ENCODE results near the gene LIPJ.

The LIPJ gene

DNA sequence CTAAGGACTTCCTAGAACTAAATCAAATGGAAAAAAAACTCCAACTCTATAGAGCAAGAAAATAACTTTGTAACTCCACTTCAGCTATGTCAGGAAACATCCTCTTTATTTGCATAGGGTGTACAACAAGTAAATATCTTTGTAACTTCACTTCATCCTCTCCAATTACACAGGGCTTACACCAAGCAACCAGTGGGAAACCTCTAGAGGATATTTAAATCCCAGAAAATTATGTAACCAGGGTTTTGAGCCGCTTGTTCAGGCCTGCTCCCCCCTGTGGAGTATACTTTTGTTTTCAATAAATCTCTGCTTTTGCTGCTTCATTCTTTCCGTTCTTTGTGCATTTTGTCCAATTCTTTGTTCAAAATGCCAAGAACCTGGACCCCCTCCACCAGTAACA is 22.2 kb downstream of the LIPJ start:
- no peak for DNase-seq (ENCODE audit: insufficient read length)
- no peak for FAIRE-seq
- TF ChIP-seq POLR2A (IDR thresholded peaks at IDR 0.05; ENCODE audit: low read depth, low read length) (no peak), TAF1 (IDR thresholded peaks at IDR 0.05; ENCODE audit: borderline replicate concordance, low read depth, low read length) (no peak), POLR2AphosphoS5 (IDR thresholded peaks at IDR 0.05; ENCODE audit: low read depth, low read length) (no peak)

DNA sequence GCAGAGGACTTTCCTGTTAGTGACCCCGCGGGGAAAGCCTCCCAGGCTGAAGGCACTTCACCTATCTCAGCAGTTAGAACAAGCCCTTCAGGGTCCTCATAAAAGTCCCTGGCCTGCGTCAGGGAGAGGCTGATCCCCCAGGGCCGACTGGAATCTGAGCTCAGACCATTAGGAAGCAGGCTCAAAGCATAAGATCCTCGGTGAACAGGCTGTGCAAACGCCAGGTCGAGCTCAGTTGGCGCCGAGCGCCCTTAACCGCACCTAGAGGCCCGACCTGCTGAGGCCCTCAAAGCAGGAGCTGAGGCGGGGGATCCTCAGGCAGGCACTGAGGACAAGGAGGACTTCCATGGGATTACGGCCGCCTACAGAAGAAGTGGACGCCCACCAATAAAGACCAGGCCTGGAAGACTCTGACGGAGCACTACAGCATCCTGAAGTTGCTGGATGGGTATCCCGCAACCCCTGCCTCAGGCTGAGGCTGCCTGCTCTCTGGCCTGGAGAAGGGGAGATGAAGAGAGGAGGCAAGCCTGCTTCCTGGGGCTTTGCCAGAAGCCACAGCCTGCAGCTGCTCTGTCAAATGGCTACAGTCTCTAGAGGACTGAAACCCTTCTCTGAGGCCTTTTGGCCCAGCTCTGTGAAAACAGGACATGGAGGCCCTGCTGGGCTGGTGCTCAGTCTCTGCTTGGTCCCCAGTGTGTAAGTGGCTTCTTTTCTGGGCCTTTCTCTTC is 29.9 kb downstream of the LIPJ start:
- FAIRE-seq, result no peak
- TF ChIP-seq TAF1 (IDR thresholded peaks at IDR 0.05; ENCODE audit: borderline replicate concordance, low read depth, low read length) (no peak), POLR2AphosphoS5 (IDR thresholded peaks at IDR 0.05; ENCODE audit: low read depth, low read length) (no peak), POLR2A (IDR thresholded peaks at IDR 0.05; ENCODE audit: low read depth, low read length) (no peak)
- DNase-seq (ENCODE audit: insufficient read length), result no peak

DNA sequence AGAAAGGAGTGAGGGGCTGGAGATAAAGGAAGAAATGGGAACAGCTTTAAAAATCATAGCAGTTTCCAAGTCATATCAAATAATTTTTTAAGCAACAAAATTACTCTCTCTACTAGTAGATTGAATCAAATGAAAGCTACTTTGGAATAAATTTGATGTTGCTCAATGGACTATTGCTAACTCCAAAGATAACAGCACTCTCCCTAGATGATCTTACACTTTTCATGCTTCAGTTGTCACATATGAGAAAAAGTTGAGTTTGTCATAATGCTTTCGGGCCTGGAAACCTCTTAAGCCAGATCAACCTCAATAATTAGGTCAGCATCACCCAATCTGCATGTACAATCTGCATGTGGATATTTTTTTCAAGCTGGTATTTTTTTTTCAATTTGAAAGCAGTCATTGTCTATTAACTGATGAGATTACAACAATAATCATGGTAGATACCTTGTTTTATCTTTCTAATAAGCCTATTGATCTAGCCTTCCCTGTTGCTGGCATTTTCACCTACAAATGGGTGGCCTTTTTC is 31.3 kb downstream of the LIPJ start:
- TF ChIP-seq TAF1 (IDR thresholded peaks at IDR 0.05; ENCODE audit: borderline replicate concordance, low read depth, low read length) (no peak), POLR2AphosphoS5 (IDR thresholded peaks at IDR 0.05; ENCODE audit: low read depth, low read length) (no peak), POLR2A (IDR thresholded peaks at IDR 0.05; ENCODE audit: low read depth, low read length) (no peak)
- no peak for FAIRE-seq

DNA sequence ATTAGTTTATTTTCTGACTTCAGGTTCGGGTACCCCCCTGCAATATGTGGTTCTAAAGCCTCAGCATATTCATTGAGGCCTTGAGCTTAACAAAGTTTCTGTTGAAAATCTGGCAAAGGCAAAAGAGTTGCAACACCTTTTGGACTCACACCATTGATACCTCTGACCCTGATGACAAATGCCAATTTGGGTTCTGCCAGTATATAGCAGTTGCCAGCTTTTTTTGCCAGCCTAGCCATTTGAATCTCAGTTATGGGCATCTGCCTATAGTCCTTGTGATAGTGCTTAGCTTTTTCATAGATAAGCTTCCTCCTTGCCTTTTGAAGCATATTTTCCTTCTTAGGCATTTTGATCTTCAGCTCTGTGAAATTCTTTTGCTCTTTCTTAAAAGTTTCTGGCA is 31.9 kb downstream of the LIPJ start:
- no peak for TF ChIP-seq TAF1 (IDR thresholded peaks at IDR 0.05; ENCODE audit: borderline replicate concordance, low read depth, low read length)
- no peak for TF ChIP-seq POLR2AphosphoS5 (IDR thresholded peaks at IDR 0.05; ENCODE audit: low read depth, low read length)
- TF ChIP-seq POLR2A (IDR thresholded peaks at IDR 0.05; ENCODE audit: low read depth, low read length), result no peak
- DNase-seq (ENCODE audit: insufficient read length) (no peak), FAIRE-seq (no peak)

More for the DNA sequence above, 31.3 kb downstream of the LIPJ start:
- no peak for DNase-seq (ENCODE audit: insufficient read length)

DNA sequence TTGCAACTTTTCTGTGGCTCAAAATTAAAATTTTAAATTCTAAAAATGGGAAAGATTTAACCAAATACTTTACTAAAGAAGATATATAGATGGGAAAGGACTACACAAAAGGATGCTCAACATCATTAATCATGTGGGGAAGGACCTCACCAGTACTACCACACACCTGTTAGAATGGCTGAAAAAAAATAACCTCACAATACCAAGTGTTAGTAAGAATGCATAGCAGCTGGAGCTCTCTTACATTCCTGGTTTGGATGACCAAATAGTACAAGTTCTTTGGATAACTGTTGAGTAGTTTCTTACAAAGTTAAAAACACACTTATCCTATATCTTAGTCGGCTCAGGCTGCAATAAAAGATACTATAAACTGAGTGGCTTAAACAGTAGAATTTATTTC is 33.9 kb downstream of the LIPJ start:
- FAIRE-seq (no peak), DNase-seq (ENCODE audit: insufficient read length) (no peak)
- TF ChIP-seq TAF1 (IDR thresholded peaks at IDR 0.05; ENCODE audit: borderline replicate concordance, low read depth, low read length), result no peak
- TF ChIP-seq POLR2AphosphoS5 (IDR thresholded peaks at IDR 0.05; ENCODE audit: low read depth, low read length), result no peak
- no peak for TF ChIP-seq POLR2A (IDR thresholded peaks at IDR 0.05; ENCODE audit: low read depth, low read length)

DNA sequence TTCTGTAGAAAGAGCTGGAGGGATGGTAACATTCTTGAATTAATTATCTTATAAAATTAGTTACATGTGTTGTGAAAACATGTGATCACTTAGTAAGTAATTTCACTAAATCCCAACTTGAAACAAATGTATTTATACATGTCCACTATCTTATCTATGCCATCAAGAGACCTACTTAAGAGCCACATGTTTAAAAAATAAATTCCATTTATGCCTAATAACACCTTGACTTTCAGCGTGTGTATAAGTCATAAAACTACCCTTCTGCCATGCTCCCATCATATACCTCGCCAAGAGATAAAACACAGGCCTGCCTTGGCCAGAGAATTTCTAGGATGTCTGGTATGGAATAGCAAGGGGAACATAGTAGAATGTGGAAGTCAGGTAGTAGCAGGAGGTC is 37.3 kb downstream of the LIPJ start:
- no peak for TF ChIP-seq POLR2A (IDR thresholded peaks at IDR 0.05; ENCODE audit: low read depth, low read length)
- TF ChIP-seq TAF1 (IDR thresholded peaks at IDR 0.05; ENCODE audit: borderline replicate concordance, low read depth, low read length), result no peak
- no peak for TF ChIP-seq POLR2AphosphoS5 (IDR thresholded peaks at IDR 0.05; ENCODE audit: low read depth, low read length)
- FAIRE-seq (peak; percentile 53), DNase-seq (ENCODE audit: insufficient read length) (no peak)

DNA sequence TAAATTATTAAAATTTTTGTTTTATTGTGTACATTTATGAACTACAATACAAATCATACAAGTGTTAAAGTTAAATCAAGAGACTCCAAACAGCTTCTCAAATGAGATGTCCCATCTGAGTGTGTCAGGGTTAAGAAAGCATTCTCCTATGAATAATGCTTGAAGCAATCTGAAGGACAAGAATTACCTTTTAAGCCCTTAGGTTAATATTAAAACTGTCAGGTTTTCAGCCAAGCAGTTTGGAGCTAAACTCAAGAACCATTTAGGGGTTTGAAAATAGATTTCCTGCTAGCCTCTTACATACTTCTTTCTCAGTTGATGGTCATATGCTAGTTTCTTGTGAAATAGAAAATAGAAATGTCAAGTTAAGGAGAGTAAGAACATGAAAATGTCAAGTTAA is 38.3 kb downstream of the LIPJ start:
- no peak for FAIRE-seq
- TF ChIP-seq POLR2AphosphoS5 (IDR thresholded peaks at IDR 0.05; ENCODE audit: low read depth, low read length) (no peak), POLR2A (IDR thresholded peaks at IDR 0.05; ENCODE audit: low read depth, low read length) (no peak), TAF1 (IDR thresholded peaks at IDR 0.05; ENCODE audit: borderline replicate concordance, low read depth, low read length) (no peak)
- no peak for DNase-seq (ENCODE audit: insufficient read length)

DNA sequence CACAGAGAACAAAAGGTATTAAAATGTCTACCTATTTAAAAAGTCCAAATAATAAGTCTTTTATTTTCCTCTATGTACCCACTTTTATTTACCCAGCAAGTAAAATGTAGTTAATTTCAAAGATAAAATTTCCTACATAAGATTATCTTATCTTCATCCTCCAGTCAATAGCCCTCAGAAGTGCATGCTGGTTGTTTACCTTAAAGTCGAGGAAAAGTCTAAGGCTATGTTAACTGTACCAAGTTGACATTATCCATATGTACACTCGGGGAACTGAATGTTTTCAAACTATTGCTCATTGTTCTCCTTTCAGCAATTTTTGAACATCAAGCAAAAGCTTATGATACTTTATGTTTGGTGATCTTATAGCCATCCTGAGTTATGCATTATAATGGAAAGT is 53.6 kb downstream of the LIPJ start:
- no peak for TF ChIP-seq TAF1 (IDR thresholded peaks at IDR 0.05; ENCODE audit: borderline replicate concordance, low read depth, low read length)
- no peak for TF ChIP-seq POLR2A (IDR thresholded peaks at IDR 0.05; ENCODE audit: low read depth, low read length)
- no peak for TF ChIP-seq POLR2AphosphoS5 (IDR thresholded peaks at IDR 0.05; ENCODE audit: low read depth, low read length)
- DNase-seq (ENCODE audit: insufficient read length) (no peak), FAIRE-seq (no peak)

DNA sequence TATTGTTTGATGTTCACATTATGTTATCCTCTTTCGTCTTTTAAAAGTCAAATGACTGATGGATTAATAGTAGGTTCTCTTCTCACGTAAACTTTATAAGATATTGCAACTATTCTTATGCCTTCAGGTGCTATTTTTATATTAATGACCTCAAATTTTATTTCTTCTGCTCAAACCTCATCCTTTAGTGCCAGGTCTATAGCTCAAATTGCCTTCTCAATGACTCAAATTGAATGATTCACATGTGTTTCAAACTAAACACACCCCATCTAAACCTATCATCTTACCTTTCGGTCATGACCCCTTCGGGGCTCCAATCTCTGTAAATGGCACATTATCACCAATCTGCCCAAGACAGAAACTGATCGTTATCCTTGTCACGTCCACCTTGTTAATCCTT is 55.6 kb downstream of the LIPJ start:
- FAIRE-seq (no peak), DNase-seq (ENCODE audit: insufficient read length) (no peak)
- TF ChIP-seq POLR2A (IDR thresholded peaks at IDR 0.05; ENCODE audit: low read depth, low read length), result no peak
- TF ChIP-seq POLR2AphosphoS5 (IDR thresholded peaks at IDR 0.05; ENCODE audit: low read depth, low read length), result no peak
- no peak for TF ChIP-seq TAF1 (IDR thresholded peaks at IDR 0.05; ENCODE audit: borderline replicate concordance, low read depth, low read length)

DNA sequence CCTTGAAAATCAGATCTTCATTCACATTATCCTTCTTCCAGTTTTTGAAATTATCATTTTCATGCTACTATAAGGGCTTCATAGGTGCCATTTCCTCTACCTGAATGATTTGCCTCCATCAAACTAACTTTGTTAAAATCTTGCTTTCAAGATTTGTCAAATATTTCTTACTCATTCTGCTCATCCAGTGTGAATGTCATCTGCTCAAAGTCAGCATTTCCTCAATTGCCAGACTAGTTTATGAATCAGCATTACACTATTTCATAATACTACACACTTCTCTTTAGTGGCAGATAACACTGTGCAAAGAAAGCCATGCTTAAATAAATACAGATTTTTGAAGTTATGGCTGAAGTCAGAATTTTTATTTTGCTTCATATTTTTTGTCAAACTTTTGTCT is 56.4 kb downstream of the LIPJ start:
- DNase-seq (ENCODE audit: insufficient read length) (no peak), FAIRE-seq (no peak)
- TF ChIP-seq POLR2A (IDR thresholded peaks at IDR 0.05; ENCODE audit: low read depth, low read length) (no peak), TAF1 (IDR thresholded peaks at IDR 0.05; ENCODE audit: borderline replicate concordance, low read depth, low read length) (no peak)

DNA sequence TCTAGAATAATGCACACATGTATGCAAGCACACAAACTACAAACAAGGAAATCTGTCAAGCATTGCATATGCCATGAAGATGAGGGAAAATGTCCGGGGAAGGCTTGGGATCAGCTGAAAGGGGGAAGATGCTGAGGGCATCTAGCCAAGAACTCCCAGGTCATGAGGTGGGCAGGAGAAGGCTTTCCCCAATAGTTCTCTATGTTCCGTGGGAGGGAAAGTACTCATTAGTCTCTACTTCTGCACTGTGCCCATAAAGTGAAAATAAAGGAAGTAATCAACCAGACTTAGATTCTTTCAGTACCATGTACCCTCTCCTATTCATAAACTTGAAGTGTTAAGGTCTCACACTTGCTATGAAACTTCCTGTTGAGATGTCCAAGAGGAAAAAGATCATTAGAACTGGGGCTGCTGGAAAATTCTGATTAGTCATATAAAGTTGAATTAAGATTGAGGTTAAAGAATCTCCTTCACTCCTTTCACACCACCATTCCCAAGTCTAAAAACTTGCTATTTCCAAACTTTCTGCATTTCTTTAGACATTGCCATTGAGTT is 60.6 kb downstream of the LIPJ start:
- no peak for DNase-seq (ENCODE audit: insufficient read length)
- FAIRE-seq, result peak; percentile 27
- no peak for TF ChIP-seq TAF1 (IDR thresholded peaks at IDR 0.05; ENCODE audit: borderline replicate concordance, low read depth, low read length)

DNA sequence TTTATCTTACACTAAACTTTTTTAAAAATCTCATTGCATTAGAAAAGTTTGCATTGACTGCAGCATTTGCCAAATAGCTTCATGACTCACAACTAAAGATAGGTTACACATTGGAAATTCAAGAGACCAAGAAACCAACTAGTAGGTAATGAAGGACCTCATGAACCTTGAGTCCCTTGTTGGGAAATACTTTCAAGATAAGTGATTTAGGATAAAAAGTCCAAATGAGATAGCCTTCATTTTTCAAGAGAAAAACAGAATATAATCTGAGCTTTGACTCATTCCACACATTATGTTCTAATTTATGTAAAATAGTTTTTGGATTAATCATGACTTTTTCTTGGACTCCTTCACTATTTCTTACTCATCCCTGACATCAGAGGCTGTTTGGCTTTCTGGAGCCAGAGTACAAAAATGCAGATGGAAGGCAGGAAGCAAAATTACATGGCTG is 64.6 kb downstream of the LIPJ start:
- TF ChIP-seq POLR2AphosphoS5 (IDR thresholded peaks at IDR 0.05; ENCODE audit: low read depth, low read length) (no peak), POLR2A (IDR thresholded peaks at IDR 0.05; ENCODE audit: low read depth, low read length) (no peak), TAF1 (IDR thresholded peaks at IDR 0.05; ENCODE audit: borderline replicate concordance, low read depth, low read length) (no peak)
- FAIRE-seq (no peak), DNase-seq (ENCODE audit: insufficient read length) (no peak)
